Suprapubic skin (tissue), 4 donors: Measurements from ENCODE around the gene FCRLA.

Source experiments
- EP300 ChIP-seq: sonication (generic); formaldehyde crosslinking; IDR thresholded peaks from one replicate; pipeline ENCODE4 v1.6.1; 2017; ENCODE audit warnings: antibody characterized with exemption
- POLR2AphosphoS5 ChIP-seq, 3 donors: sonication (generic); formaldehyde crosslinking; IDR thresholded peaks; one replicate each; pipeline ENCODE4 v1.6.1; 2017; ENCODE audit warnings: antibody characterized with exemption in 3 of 3
- TF ChIP-seq, protein P1 (sequence below), 2 donors: fragments of 200-600 bp in 1 of 2; fragments of 450-650 bp in 1 of 2; sonication (generic) in 1 of 2; IDR thresholded peaks; one replicate each; pipeline ENCODE4 v1.5.1; 2016 to 2019; ENCODE audit warnings: antibody characterized with exemption in 2 of 2, mild to moderate bottlenecking in 1 of 2, moderate library complexity in 1 of 2

DNA sequence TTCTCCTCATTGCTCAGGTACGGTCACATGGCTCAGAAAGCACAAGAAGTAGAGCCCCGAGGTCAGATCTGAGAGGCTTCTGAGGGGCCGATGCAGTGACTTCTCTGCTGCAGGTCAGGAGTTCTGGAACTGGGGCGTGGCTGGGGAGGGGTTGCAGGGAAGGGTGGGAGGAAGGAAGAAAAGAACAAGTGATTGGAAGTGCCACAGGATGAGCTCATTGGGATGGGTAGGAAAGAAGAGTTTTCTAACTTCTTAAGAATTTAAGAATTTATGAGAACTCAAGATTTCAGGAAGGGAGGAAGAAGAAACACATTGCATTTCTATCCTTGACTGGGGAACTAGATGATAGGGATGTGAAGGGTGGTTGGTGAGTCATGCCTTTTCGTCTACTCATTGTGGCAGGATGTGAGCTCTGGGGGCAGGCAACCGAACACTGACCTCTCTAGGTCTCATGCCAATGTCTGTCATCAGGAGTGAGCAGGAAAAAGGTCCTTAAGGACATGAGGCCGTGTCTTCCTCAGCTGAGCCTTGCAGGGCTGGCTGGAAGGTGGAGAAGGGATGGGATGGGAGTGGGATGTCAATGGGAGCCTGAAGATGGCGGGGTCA lies 14.8 kb downstream of the FCRLA start:
- TF ChIP-seq, protein P1, sequence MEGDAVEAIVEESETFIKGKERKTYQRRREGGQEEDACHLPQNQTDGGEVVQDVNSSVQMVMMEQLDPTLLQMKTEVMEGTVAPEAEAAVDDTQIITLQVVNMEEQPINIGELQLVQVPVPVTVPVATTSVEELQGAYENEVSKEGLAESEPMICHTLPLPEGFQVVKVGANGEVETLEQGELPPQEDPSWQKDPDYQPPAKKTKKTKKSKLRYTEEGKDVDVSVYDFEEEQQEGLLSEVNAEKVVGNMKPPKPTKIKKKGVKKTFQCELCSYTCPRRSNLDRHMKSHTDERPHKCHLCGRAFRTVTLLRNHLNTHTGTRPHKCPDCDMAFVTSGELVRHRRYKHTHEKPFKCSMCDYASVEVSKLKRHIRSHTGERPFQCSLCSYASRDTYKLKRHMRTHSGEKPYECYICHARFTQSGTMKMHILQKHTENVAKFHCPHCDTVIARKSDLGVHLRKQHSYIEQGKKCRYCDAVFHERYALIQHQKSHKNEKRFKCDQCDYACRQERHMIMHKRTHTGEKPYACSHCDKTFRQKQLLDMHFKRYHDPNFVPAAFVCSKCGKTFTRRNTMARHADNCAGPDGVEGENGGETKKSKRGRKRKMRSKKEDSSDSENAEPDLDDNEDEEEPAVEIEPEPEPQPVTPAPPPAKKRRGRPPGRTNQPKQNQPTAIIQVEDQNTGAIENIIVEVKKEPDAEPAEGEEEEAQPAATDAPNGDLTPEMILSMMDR (IDR thresholded peaks at IDR 0.05) = no peak
- no peak for TF ChIP-seq POLR2AphosphoS5 (IDR thresholded peaks at IDR 0.05)
- TF ChIP-seq EP300 = no peak
